22Rv1 (cell line): ENCODE data around the gene LDLRAD4.

Experiments used
- H3K27ac ChIP-seq: fragments of 450-650 bp; 2 replicates; pipeline ENCODE4 v1.5.1; 2017
- CTCF ChIP-seq: fragments of 450-650 bp; IDR thresholded peaks from 2 replicates; pipeline ENCODE4 v1.5.1; 2017; ENCODE audit warnings: mild to moderate bottlenecking
- ZFX ChIP-seq: fragments of 450-650 bp; IDR thresholded peaks from 2 replicates; pipeline ENCODE4 v1.6.1; 2017; ENCODE audit warnings: antibody characterized with exemption, borderline replicate concordance

The LDLRAD4 gene

GRCh38 chr18:13320891-13321425 lies 102.4 kb downstream of the LDLRAD4 start:
- H3K27ac ChIP-seq: no peak overlapping the region
- TF ChIP-seq CTCF: no peak
- TF ChIP-seq ZFX: no peak

GRCh38 chr18:13321923-13322322 lies 103.4 kb downstream of the LDLRAD4 start:
- TF ChIP-seq ZFX: no peak
- no peak for TF ChIP-seq CTCF
- H3K27ac ChIP-seq: no peak overlapping the region

GRCh38 chr18:13323186-13323585 lies 104.6 kb downstream of the LDLRAD4 start:
- TF ChIP-seq ZFX (no peak), CTCF (no peak)
- no peak overlapping the region for H3K27ac ChIP-seq

GRCh38 chr18:13324880-13325279 lies 106.3 kb downstream of the LDLRAD4 start:
- no peak overlapping the region for H3K27ac ChIP-seq
- TF ChIP-seq CTCF (no peak), ZFX (no peak)

GRCh38 chr18:13328213-13328612 lies 109.7 kb downstream of the LDLRAD4 start:
- TF ChIP-seq ZFX (no peak), CTCF (no peak)

GRCh38 chr18:13330996-13331395 lies 112.4 kb downstream of the LDLRAD4 start:
- H3K27ac ChIP-seq: no peak overlapping the region
- TF ChIP-seq CTCF (no peak), ZFX (no peak)

More at GRCh38 chr18:13328213-13328612, 109.7 kb downstream of the LDLRAD4 start:
- no peak overlapping the region for H3K27ac ChIP-seq

- TF ChIP-seq CTCF: no peak
- no peak for TF ChIP-seq ZFX
- no peak overlapping the region for H3K27ac ChIP-seq
These were observed 113.3 kb downstream of the LDLRAD4 start for GRCh38 chr18:13331846-13332245.
